PC-3 (cell line): ENCODE results near the gene ZEB2. TPM values are rescaled to one million over a fixed set of nuclear protein-coding genes. Genes with fewer than 3 reads are reported as not detected.

ENCODE experiments used
- ATAC-seq: fragments of 200-7000 bp; cut with Tn5 transposase; 2 replicates; pipeline ENCODE4 v1.9.1; 2020; ENCODE audit warnings: mild to moderate bottlenecking, moderate library complexity
- BruUV-seq: library from RNA; stranded (reverse); fragments of 400-500 nt; replicated peaks from 2 replicates; lab custom pipeline; 2021; lab: Mats Ljungman, UMichigan
- CTCF ChIA-PET: fragments of 300-600 bp; sonication (Branson Sonifier 250); formaldehyde crosslinking; loops from one replicate; lab custom pipeline; 2022; ENCODE audit warnings: antibody characterized with exemption; lab: Charles Lee
- POLR2A ChIA-PET: fragments of 300-600 bp; sonication (Branson Sonifier 250); formaldehyde crosslinking; loops from one replicate; lab custom pipeline; 2022; ENCODE audit warnings: antibody characterized with exemption; ENCODE audit not compliant: unreplicated experiment; lab: Charles Lee
- DNase-seq: peaks from one replicate; pipeline ENCODE4 v3.0.0-alpha.2; 2015
- H2AFZ ChIP-seq: fragments of 300-600 bp; sonication (generic); 2 replicates; pipeline ENCODE4 v1.6.0; 2016; ENCODE audit warnings: antibody characterized with exemption, low read length
- H3F3A ChIP-seq: fragments of 300-600 bp; sonication (generic); one replicate; pipeline ENCODE4 v1.6.0; 2017; ENCODE audit warnings: antibody characterized with exemption, low read length, control low read depth, mild to moderate bottlenecking; ENCODE audit not compliant: unreplicated experiment
- H3K27ac ChIP-seq: fragments of 300-600 bp; sonication (generic); 2 replicates; pipeline ENCODE4 v1.5.1; 2016; ENCODE audit warnings: mild to moderate bottlenecking, low read length
- H3K27me3 ChIP-seq: fragments of 300-600 bp; sonication (generic); 2 replicates; pipeline ENCODE4 v1.6.1; 2016; ENCODE audit warnings: low read length, mixed read lengths
- H3K36me3 ChIP-seq: fragments of 300-600 bp; sonication (generic); 2 replicates; pipeline ENCODE4 v1.6.1; 2016; ENCODE audit warnings: low read depth, mixed run types, low read length, mixed read lengths
- H3K4me1 ChIP-seq: fragments of 300-600 bp; sonication (generic); 2 replicates; pipeline ENCODE4 v1.5.1; 2016; ENCODE audit warnings: low read length; ENCODE audit not compliant: insufficient read depth
- H3K4me2 ChIP-seq: fragments of 300-600 bp; sonication (generic); 2 replicates; pipeline ENCODE4 v1.6.0; 2016; ENCODE audit warnings: low read length
- H3K4me3 ChIP-seq: fragments of 300-600 bp; sonication (generic); 2 replicates; pipeline ENCODE4 v1.5.1; 2016; ENCODE audit warnings: mild to moderate bottlenecking, low read length, mixed read lengths
- H3K79me2 ChIP-seq: fragments of 300-600 bp; sonication (generic); 2 replicates; pipeline ENCODE4 v1.6.1; 2017; ENCODE audit warnings: low read length, mixed read lengths
- H3K9ac ChIP-seq: fragments of 300-600 bp; sonication (generic); 2 replicates; pipeline ENCODE4 v1.6.0; 2016; ENCODE audit warnings: mild to moderate bottlenecking, low read length
- H3K9me2 ChIP-seq: fragments of 300-600 bp; sonication (generic); replicated peaks from 2 replicates; pipeline ENCODE4 v1.6.1; 2016; ENCODE audit warnings: mixed run types, low read length, mixed read lengths
- H3K9me3 ChIP-seq: fragments of 300-600 bp; sonication (generic); 2 replicates; pipeline ENCODE4 v1.6.1; 2016; ENCODE audit warnings: low read length, mixed read lengths
- H4K20me1 ChIP-seq: fragments of 300-600 bp; sonication (generic); 2 replicates; pipeline ENCODE4 v1.6.1; 2016; ENCODE audit warnings: low read length, mixed read lengths
- CTCF ChIP-seq: fragments of 300-600 bp; sonication (generic); conservative IDR thresholded peaks from 2 replicates; pipeline ENCODE4 v1.5.1; 2017; ENCODE audit warnings: antibody characterized with exemption, low read depth, mild to moderate bottlenecking, low read length
- EZH2 ChIP-seq: fragments of 300-600 bp; sonication (generic); IDR thresholded peaks from one replicate; pipeline ENCODE4 v1.6.1; 2017; ENCODE audit warnings: antibody characterized with exemption, mild to moderate bottlenecking, low read length; ENCODE audit not compliant: unreplicated experiment
- EZH2phosphoT487 ChIP-seq: fragments of 300-600 bp; sonication (generic); IDR thresholded peaks from 2 replicates; pipeline ENCODE4 v1.6.1; 2018; ENCODE audit warnings: mild to moderate bottlenecking, antibody characterized with exemption, low read length, borderline replicate concordance
- intact Hi-C: fragments of 100-400 bp; cut with micrococcal nuclease; formaldehyde crosslinking; loops from 2 replicates; pipeline ENCODE4 v1.9.0; 2023
- total RNA-seq: library from RNA; depleted of rRNA; stranded (reverse); fragments of >200 nt; gene quantifications from 2 replicates; pipeline ENCODE4 v1.2.3, GENCODE V29; 2014

ZEB2 gene
- total RNA-seq, 1 experiment from 2014 or later, result 1.1 TPM

GRCh38 chr2:144526831-144527230 lies 6.9 kb upstream of the ZEB2 start:
- H3K9me2 ChIP-seq, result no peaks in the 10 kb centered on the region
- TF ChIP-seq EZH2phosphoT487, result no peak
- no peak for TF ChIP-seq EZH2
- TF ChIP-seq CTCF, result no peak
- intact Hi-C loops, result no loop called here

GRCh38 chr2:144524118-144525009 lies 4.4 kb upstream of the ZEB2 start:
- TF ChIP-seq EZH2, result no peak
- TF ChIP-seq EZH2phosphoT487, result no peak
- TF ChIP-seq CTCF, result no peak
- Histone ChIP-seq H3K36me3 (no peaks in the 10 kb centered on the region), H3K4me1 (no peaks in the 10 kb centered on the region; the same call in 1 of the 2 replicates), H4K20me1 (no peaks in the 10 kb centered on the region), H3K4me2 (peak overlapping the region; percentile 84), H3F3A (no peaks in the 10 kb centered on the region), H3K9me2 (no peaks in the 10 kb centered on the region), H3K9ac (no peak overlapping the region), H2AFZ (no peak overlapping the region), H3K4me3 (peak overlapping the region; percentile 67), H3K27ac (no peak overlapping the region), H3K9me3 (no peaks in the 10 kb centered on the region), H3K79me2 (no peaks in the 10 kb centered on the region), H3K27me3 (peaks cover 26% of the 10 kb centered on the region)
- intact Hi-C loops, result no loop called here
- ATAC-seq (no peak), DNase-seq (no peak)
- ChIA-PET CTCF (interaction anchor here (0.5 kb wide), 1 partner anchor 1051 kb away, joined by 3 read pairs; no protein-coding TSS in a partner anchor), POLR2A (no interaction called here)
- BruUV-seq, result no TSS peak

More at GRCh38 chr2:144526831-144527230, 6.9 kb upstream of the ZEB2 start:
- BruUV-seq, result no TSS peak
- Histone ChIP-seq H3K9ac (no peak overlapping the region), H3K4me1 (peaks cover 22% of the 10 kb centered on the region), H3F3A (no peaks in the 10 kb centered on the region), H3K9me3 (no peaks in the 10 kb centered on the region), H4K20me1 (no peaks in the 10 kb centered on the region), H3K4me3 (no peak overlapping the region), H3K36me3 (no peaks in the 10 kb centered on the region), H3K27me3 (0 out of 2 replicates have a peak, but pooled peaks cover 7% of the 10 kb centered on the region), H3K27ac (no peak overlapping the region), H2AFZ (no peak overlapping the region), H3K4me2 (no peak overlapping the region), H3K79me2 (no peaks in the 10 kb centered on the region)
- ChIA-PET CTCF (no interaction called here), POLR2A (no interaction called here)
- DNase-seq, result no peak
- ATAC-seq, result no peak
